CD4-positive, alpha-beta T cell treated with Interleukin-12 subunit alpha and Interleukin-12 subunit beta, for 1 hour (primary cell): ENCODE results near the gene C19orf33.

ENCODE experiments used
- DNase-seq: peaks from one replicate; pipeline ENCODE4 v3.0.0-alpha.2; 2020

Gene C19orf33

DNA sequence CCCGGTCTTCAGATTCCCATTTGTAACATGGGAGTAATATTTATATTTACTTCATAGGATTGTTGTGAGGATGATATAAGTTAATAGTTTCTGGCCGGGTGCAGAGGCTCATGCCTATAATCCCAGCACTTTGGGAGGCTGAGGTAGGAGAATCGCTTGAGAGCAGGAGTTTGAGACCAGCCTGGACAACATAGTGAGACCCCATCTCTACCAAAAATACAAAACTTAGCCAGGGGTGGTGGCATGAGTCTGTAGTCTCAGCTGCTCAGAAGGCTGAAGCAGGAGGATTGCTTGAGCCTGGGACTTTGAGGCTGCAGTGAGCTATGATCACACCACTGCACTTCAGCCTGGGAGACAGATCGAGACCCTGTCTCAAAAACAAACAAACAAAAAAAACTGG is 42.8 kb downstream of the C19orf33 start:
- no peak for DNase-seq

DNA sequence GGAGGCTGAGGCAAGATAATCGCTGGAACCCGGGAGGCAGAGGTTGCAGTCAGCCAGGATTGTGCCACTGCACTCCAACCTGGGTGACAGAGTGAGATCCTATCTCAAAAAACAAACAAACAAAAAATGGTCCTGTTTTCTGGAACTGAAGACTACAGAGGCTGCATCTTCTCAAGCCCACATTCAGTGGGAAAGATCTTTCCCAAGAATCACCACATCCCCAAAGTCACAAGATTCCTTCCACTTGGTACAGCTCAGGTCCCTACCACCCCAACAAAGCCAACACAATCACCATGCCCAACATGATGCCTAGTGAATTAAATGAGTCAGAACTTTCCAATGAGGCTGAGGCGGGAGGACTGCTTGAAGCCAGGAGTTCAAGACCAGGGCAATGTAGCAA is 46.8 kb downstream of the C19orf33 start:
- DNase-seq: no peak

- no peak for DNase-seq
Measured at GRCh38 chr19:38351865-38352395, 47.9 kb downstream of the C19orf33 start.

- no peak for DNase-seq
Measured at GRCh38 chr19:38352611-38353010, 48.6 kb downstream of the C19orf33 start.
